ENCODE results near the gene PRPSAP2.
"Not testable (repeated sequence)": the region's sequence is repeated elsewhere in the genome, so short reads cannot be mapped to it uniquely, and the experiment has no call there.

Gene PRPSAP2

GRCh38 chr17:18937981-18938691 is 80.2 kb downstream of the PRPSAP2 start:
- in situ Hi-C loops (cut with MboI; ENCODE audit: low sequenced_read_pairs) = no loop called here

GRCh38 chr17:18938692-18939023 is 80.7 kb downstream of the PRPSAP2 start:
- in situ Hi-C loops (cut with MboI; ENCODE audit: low sequenced_read_pairs) = no loop called here

GRCh38 chr17:18944646-18945045 is 86.7 kb downstream of the PRPSAP2 start:
- in situ Hi-C loops (cut with MboI; ENCODE audit: low sequenced_read_pairs) = no loop called here

GRCh38 chr17:18946536-18946935 is 88.6 kb downstream of the PRPSAP2 start:
- in situ Hi-C loops (cut with MboI; ENCODE audit: low sequenced_read_pairs) = no loop called here

- in situ Hi-C loops (cut with MboI; ENCODE audit: low sequenced_read_pairs) = no loop called here
Observed at GRCh38 chr17:18947866-18948265, 89.9 kb downstream of the PRPSAP2 start.

- in situ Hi-C loops (cut with MboI; ENCODE audit: low sequenced_read_pairs) = no loop called here
Observed at GRCh38 chr17:18948476-18949006, 90.6 kb downstream of the PRPSAP2 start.

- in situ Hi-C loops (cut with MboI; ENCODE audit: low sequenced_read_pairs) = no loop called here
Observed at GRCh38 chr17:18949566-18949965, 91.6 kb downstream of the PRPSAP2 start.

GRCh38 chr17:18950346-18950745 is 92.4 kb downstream of the PRPSAP2 start:
- in situ Hi-C loops (cut with MboI; ENCODE audit: low sequenced_read_pairs) = no loop called here

GRCh38 chr17:18950944-18951905 is 93.3 kb downstream of the PRPSAP2 start:
- in situ Hi-C loops (cut with MboI; ENCODE audit: low sequenced_read_pairs) = no loop called here

- in situ Hi-C loops (cut with MboI; ENCODE audit: low sequenced_read_pairs) = no loop called here
Observed at GRCh38 chr17:18951941-18952842, 94.3 kb downstream of the PRPSAP2 start, which contains the start of gene SLC5A10. TSS of gene SLC5A10 (plus strand) at chr17:18952165. CDS start at chr17:18952206, 41 bp downstream.

- in situ Hi-C loops (cut with MboI; ENCODE audit: low sequenced_read_pairs) = no loop called here
Observed at GRCh38 chr17:18953231-18953728, 95.3 kb downstream of the PRPSAP2 start.

- in situ Hi-C loops (cut with MboI; ENCODE audit: low sequenced_read_pairs) = no loop called here
Observed at GRCh38 chr17:18954321-18954720, 96.4 kb downstream of the PRPSAP2 start.

GRCh38 chr17:18955009-18955408 is 97.1 kb downstream of the PRPSAP2 start:
- in situ Hi-C loops (cut with MboI; ENCODE audit: low sequenced_read_pairs) = no loop called here

GRCh38 chr17:18956021-18956420 is 98.1 kb downstream of the PRPSAP2 start:
- in situ Hi-C loops (cut with MboI; ENCODE audit: low sequenced_read_pairs) = not testable (repeated sequence)

- in situ Hi-C loops (cut with MboI; ENCODE audit: low sequenced_read_pairs) = no loop called here
Observed at GRCh38 chr17:18956581-18956980, 98.7 kb downstream of the PRPSAP2 start.

GRCh38 chr17:18957831-18958230 is 99.9 kb downstream of the PRPSAP2 start:
- in situ Hi-C loops (cut with MboI; ENCODE audit: low sequenced_read_pairs) = no loop called here

GRCh38 chr17:18958611-18959010 is 100.7 kb downstream of the PRPSAP2 start:
- in situ Hi-C loops (cut with MboI; ENCODE audit: low sequenced_read_pairs) = no loop called here

- in situ Hi-C loops (cut with MboI; ENCODE audit: low sequenced_read_pairs) = no loop called here
Observed at GRCh38 chr17:18959071-18959844, 101.3 kb downstream of the PRPSAP2 start.

- in situ Hi-C loops (cut with MboI; ENCODE audit: low sequenced_read_pairs) = no loop called here
Observed at GRCh38 chr17:18959845-18960240, 101.9 kb downstream of the PRPSAP2 start.

- in situ Hi-C loops (cut with MboI; ENCODE audit: low sequenced_read_pairs) = no loop called here
Observed at GRCh38 chr17:18960241-18960665, 102.3 kb downstream of the PRPSAP2 start.

Measured in HL-60/S4 (cell line).